Cerebellar cortex (tissue), 1 donor: ENCODE results near the gene NOTCH4.
A peak's percentile ranks its signal among the peaks of the same experiment; 100 is the strongest.

Source experiments
- DNase-seq: peaks from one replicate; pipeline ENCODE4 v3.0.0-alpha.2; 2015; ENCODE audit warnings: low spot score

NOTCH4 gene

GRCh38 chr6:32181148-32181702 is 42.6 kb downstream of the NOTCH4 start:
- DNase-seq, result no peak

GRCh38 chr6:32179766-32180405 is 44.0 kb downstream of the NOTCH4 start:
- DNase-seq, result no peak

GRCh38 chr6:32178547-32179440 is 45.1 kb downstream of the NOTCH4 start:
- DNase-seq, result peak; percentile 42

- DNase-seq, result peak; percentile 100
Observed at GRCh38 chr6:32177788-32178546, 45.9 kb downstream of the NOTCH4 start, which contains the start of gene RNF5. RNF5 (plus strand) TSS chr6:32178405; CDS start chr6:32178512, 107 bp downstream.

- no peak for DNase-seq
Observed at GRCh38 chr6:32177183-32177787, 46.6 kb downstream of the NOTCH4 start.

GRCh38 chr6:32176476-32177182 is 47.2 kb downstream of the NOTCH4 start:
- peak; percentile 33 for DNase-seq

GRCh38 chr6:32175711-32176475 is 48.0 kb downstream of the NOTCH4 start, which contains the start of gene AGPAT1:
AGPAT1 (minus strand) TSS chr6:32176084; CDS start chr6:32171496, 4,588 bp downstream.
- DNase-seq, result peak; percentile 98

GRCh38 chr6:32175322-32175710 is 48.6 kb downstream of the NOTCH4 start:
- no peak for DNase-seq

GRCh38 chr6:32174416-32174815 is 49.5 kb downstream of the NOTCH4 start:
- DNase-seq, result no peak

- DNase-seq, result no peak
Observed at GRCh38 chr6:32173051-32173727, 50.7 kb downstream of the NOTCH4 start.

GRCh38 chr6:32171234-32171633 is 52.6 kb downstream of the NOTCH4 start:
- DNase-seq, result no peak

GRCh38 chr6:32170294-32170693 is 53.6 kb downstream of the NOTCH4 start:
- no peak for DNase-seq

GRCh38 chr6:32168807-32169591 is 54.9 kb downstream of the NOTCH4 start:
- DNase-seq, result no peak

GRCh38 chr6:32168350-32168749 is 55.5 kb downstream of the NOTCH4 start:
- DNase-seq, result no peak

- no peak for DNase-seq
Observed at GRCh38 chr6:32167761-32168262, 56.1 kb downstream of the NOTCH4 start.

- no peak for DNase-seq
Observed at GRCh38 chr6:32167154-32167760, 56.6 kb downstream of the NOTCH4 start.

- DNase-seq, result no peak
Observed at GRCh38 chr6:32166411-32167061, 57.3 kb downstream of the NOTCH4 start.

- DNase-seq, result no peak
Observed at GRCh38 chr6:32164295-32164694, 59.6 kb downstream of the NOTCH4 start, which contains the start of gene EGFL8. EGFL8 (plus strand) TSS chr6:32164595; CDS start chr6:32166166, 1,571 bp downstream.
